GM18517 (cell line): Measurements from ENCODE around the gene RIMKLA.

Experiments
- ATAC-seq: cut with Tn5 transposase; IDR thresholded peaks from one replicate; pipeline ENCODE4 v1.9.1; 2021; ENCODE audit warnings: mild to moderate bottlenecking, moderate library complexity; ENCODE audit not compliant: unreplicated experiment

The RIMKLA gene

GRCh38 chr1:42370876-42371549 lies 9.6 kb upstream of the RIMKLA start:
- no peak for ATAC-seq

GRCh38 chr1:42372796-42373195 lies 7.8 kb upstream of the RIMKLA start:
- no peak for ATAC-seq

DNA sequence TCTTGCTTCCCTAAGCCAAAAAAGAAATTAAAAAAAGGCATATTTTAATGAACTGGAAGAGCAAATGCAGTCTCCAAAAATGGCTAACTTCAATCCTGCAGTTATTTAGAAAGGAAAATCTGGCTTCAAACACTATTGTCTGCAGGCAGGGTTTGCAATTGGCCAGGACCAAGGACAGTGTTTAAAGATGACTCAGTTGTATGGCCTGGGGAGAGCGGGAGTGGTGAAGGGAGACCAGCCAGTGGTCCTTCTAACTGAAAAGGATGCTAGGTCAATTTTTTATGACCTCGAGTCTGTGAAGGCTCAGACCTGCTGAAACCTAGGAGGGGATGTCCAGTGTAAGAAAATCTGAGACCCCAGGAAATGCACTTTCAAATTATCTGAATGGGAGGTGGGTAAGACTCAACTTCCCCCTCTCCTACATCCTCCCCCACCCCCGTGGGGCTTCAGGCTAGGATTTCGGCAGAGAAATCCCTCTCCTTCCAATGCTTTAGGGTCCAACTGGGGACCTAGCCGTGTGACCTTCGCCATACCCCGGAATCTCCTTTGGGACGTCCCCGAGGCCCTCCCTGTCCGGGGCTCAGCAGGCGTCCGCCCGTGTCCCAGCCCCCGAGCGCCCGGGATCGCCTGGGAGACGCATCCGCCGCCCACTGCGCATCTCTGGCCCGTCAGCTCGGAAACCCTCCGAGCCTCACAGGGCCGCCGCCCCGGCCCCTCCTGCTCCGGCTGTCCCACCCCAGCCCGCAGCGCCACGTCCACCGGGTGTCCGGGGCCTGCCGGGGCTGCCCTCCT lies 602 bp upstream of the RIMKLA start:
- ATAC-seq = peak; percentile 29

DNA sequence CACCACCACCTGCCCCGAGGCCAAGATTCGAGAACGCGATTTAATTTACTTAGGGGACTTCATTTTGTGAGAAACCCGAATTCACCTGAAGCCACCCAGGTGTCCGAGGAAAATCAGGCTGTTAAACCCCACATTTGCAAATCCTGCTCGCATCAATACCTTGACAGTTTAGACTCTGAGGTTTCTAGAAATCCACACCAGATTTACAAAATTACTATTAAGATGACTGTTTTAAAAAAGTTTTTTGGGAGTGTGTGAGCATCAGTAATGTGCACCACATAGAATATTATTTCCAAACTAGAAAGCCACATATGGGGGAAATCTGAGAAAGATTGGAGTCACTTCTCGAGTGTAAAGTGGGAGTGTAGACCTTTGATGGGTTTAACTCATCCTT lies 685 bp downstream of the RIMKLA start:
- no peak for ATAC-seq

GRCh38 chr1:42385283-42385682 lies 4.7 kb downstream of the RIMKLA start:
- ATAC-seq = no peak

DNA sequence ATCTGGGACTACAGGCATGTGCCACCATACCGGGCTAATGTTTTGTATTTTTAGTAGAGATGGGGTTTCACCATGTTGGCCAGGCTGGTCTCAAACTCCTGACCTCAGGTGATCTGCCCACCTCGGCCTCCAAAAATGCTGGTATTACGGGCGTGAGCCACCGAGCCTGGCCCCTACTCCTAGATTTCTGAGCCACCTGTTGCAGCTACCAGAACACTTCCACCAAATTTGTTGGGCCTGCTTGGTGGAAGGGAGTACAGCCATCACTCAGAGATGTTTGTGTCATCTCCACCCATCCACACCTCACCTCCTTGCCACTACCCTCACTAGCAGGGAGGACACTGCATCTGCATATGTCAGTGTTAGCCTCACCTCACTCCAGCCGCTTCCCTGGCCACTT lies 5.5 kb downstream of the RIMKLA start:
- ATAC-seq = no peak

GRCh38 chr1:42392255-42392654 lies 11.7 kb downstream of the RIMKLA start:
- ATAC-seq = no peak

GRCh38 chr1:42392967-42393848 lies 12.6 kb downstream of the RIMKLA start:
- no peak for ATAC-seq

DNA sequence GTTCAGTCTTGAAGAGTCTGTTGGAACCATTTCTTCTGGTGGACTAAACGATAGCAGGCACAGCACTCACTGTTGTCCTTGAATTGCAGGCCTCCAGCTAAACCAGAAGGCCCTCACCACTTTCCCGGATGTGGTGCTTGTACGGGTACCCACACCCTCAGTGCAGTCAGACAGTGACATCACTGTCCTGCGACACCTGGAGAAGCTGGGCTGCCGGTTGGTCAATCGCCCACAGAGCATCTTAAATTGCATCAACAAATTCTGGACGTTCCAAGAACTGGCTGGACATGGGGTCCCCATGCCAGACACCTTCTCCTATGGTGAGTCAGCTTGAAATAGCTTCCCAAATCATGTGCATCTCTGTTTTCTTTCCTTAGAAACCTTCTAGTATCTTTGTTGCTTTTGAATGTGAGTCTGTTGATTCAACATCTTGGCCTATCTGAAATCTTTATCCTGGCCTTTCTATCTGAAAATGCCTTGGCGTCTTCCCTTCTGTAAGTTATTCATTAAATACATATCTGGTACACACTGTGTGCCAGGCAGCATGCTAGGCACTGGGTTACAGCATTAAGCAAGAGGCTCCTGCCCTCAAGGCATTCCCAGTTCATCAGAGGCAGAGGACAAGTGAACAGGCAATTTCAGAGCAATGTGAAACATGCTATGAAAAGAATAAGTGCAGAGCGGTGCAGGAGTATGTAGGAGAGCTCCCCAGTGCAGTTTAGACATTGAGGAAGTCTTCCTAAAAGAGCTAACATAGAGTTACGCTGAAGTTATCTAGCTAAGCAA lies 18.9 kb downstream of the RIMKLA start:
- ATAC-seq = no peak

DNA sequence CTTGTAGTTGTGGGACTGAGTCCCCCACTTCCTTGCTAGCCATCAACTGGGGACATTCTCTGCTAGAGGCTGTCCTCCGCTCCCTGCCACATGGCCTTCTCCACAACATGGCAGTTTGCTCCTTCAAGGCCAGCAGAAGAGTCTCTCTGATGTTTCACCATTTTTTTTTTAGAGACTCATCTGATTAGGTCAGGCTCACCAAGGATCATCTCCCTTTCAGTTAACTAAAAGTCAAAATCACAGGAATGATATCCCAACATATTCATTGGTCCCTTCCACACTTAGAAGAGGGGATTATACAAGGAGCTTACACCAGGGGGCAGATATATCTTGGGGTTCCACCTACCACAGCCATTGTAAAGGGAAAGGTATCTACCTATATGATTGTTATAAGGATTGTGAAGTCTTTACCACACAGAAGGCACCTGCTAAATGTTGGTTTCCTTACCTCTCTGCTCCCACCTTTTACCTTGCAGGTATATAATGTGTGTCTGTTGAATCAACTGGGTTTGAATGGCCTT lies 23.3 kb downstream of the RIMKLA start:
- no peak for ATAC-seq

DNA sequence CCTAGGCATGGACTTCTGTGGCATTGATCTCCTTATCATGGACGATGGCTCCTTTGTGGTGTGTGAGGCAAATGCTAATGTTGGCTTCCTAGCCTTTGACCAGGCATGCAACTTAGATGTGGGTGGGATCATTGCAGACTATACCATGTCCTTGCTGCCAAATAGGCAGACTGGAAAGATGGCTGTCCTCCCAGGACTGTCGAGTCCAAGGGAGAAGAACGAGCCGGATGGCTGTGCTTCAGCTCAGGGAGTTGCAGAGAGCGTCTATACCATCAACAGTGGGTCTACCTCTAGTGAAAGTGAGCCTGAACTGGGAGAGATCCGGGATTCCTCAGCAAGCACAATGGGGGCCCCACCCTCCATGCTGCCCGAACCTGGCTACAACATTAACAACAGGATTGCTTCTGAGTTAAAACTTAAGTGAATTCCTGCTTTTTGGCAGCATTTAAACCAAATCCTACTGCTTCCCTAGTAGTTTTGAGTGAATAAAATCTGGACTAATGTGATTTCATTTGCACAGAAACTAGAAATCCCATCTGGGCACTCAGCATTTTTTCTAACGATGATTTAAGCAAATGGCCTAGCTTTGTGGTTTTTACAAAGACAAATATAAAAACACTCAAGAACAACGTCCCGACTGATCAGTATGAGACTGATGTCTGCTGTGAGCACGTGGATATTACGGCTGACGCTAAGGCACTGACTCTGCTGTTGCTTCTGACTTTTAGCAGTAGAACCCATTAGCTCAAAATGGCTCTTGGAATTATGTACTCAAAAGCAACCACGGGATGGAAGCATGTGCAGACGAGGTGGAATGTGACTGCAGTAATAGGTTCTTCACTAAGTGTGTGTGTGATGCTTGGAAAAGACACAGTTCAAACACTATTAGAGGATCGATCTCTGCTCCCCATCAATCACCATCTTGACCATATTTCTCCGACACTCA lies 34.2 kb downstream of the RIMKLA start:
- ATAC-seq = no peak

GRCh38 chr1:42417166-42417565 lies 36.6 kb downstream of the RIMKLA start:
- no peak for ATAC-seq

DNA sequence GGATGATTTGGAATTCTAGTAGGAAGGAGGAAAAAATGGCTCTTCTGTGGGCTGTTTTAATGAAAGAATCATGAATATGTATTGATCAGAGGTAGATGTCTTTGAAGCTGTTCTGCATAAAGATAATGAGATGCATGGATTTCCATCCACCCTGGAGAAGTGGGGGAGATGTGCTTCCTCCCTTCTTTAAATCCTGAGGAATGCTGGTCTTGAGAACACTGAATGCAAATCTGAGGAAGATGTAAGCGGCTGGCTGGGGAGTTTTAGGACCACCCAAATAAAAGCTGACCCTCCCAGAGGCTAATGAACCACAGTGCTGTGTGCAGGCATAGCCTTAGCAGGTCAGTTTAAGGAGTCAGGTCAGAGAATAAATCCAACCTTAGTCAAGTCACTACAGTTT lies 37.9 kb downstream of the RIMKLA start:
- ATAC-seq = no peak

DNA sequence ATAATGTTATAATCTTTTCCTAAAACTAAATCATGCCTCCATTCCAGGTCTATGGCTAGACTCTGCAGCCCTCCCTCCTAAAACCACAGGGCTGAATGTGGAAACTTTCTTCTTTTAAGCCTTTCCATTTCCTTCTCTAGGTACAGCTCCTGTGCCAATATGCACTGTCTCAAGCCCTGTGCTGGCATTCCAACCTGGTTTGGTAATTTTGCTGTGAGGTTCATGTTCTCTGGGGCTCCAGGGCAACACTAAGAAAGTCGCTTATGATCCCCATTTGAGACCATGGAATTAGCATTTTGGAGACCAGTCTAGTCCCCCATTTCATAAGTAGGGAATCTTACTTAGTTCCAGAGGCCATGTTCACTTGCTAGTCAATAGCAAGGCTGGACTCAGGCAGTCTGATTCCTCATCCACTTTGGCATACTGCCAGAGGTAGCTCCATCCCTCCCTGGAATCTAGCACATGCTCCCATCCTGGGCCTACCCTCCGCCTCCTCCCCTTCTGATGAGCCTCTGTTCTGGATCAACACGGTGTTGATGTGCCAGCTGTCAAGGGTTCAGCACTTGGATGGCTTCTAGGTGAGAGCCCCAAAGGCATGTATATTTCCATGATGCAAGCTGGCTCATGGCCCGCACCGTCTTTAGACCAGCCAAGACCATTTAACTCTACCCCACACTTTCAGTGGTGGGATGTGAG lies 38.7 kb downstream of the RIMKLA start:
- no peak for ATAC-seq

DNA sequence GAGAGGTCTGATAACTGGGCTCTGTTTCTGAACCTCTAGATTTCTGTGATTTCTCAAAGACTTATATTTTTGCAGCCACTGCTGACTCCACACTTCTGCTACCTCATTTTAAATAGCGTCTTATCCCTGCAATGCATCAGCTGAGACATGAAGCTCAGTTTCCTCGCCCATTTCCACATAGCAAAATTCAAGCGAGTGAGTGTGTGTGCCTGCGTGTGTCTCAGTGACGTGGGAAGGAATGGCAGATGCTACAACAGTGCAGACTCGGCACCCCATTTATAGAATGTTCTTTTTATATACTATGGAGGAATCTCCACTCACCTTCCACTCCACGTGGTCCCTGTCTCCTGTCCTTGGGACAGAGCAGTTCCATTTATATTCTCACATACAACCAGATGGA lies 39.5 kb downstream of the RIMKLA start:
- no peak for ATAC-seq

DNA sequence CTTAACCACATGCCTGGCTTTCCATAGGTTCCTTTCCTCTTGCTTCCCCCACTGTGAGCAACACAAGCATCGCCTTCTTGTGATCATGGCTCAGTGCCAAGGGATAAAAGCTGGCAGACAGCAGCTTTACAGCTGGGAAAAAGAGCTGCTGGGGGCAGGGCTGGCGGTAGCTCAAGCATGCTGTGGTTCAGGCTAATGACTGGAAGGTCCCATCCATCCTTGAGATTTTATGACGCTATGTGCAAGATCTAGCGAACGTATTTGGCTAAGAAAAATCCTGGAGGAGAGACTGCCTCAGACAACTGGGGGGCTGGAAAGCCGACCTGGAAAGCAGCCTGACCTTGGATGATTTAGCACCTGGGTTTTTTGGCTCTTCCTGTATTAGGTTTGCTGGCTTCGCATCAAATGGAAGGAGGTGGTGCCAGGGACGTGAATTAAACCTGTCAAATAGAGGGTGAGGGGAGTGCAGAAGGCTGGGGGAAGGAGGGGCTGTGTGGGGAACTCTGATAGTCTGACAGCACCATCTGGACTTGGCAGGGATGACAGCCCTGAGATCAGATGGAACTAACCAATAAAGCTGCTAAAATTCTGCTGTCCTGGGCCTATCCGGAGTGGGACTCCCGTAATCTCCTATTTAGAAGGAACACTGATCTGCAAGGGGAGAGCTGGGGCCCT lies 40.5 kb downstream of the RIMKLA start:
- ATAC-seq = no peak

DNA sequence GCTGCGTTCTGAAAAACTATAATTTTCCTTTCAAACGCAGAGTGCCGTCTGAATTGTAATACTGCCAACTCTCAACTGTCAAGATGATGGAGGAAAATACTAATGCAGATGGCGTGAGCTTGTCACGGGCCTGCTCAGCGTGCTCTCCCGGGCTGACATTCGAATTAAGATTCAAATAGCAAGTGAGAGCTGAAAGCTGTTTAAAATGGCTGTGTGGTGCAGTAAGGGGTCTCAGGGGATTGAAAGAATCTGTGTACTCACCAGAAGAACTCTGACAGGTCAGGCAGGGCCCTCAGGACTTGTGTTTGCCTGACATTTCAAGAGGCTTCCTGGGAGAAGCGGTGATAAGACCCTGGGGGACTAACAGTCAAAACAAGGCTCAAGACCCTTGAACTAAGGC lies 42.1 kb downstream of the RIMKLA start:
- ATAC-seq = no peak

DNA sequence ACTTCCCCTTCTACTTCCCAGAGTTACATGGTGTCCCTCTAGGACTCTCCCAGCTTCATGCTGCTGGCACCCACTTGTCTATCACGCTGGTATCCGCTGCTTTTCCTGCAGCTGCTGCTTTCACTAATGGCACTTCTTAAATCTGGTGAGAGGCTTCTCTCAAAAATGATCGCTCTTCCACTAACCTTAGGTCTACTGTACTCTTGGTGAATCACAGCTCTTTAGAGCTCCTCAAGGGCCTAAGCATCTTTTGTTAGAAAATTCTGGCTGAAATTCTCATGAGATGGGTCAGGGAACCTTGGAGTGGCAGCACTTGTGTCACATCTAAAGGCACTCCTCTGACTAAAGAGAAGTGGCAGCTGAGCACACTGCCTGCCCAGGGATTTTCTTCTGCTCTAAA lies 43.1 kb downstream of the RIMKLA start:
- ATAC-seq = no peak
